Measurements from ENCODE around the gene OBSCN.

Gene OBSCN

DNA sequence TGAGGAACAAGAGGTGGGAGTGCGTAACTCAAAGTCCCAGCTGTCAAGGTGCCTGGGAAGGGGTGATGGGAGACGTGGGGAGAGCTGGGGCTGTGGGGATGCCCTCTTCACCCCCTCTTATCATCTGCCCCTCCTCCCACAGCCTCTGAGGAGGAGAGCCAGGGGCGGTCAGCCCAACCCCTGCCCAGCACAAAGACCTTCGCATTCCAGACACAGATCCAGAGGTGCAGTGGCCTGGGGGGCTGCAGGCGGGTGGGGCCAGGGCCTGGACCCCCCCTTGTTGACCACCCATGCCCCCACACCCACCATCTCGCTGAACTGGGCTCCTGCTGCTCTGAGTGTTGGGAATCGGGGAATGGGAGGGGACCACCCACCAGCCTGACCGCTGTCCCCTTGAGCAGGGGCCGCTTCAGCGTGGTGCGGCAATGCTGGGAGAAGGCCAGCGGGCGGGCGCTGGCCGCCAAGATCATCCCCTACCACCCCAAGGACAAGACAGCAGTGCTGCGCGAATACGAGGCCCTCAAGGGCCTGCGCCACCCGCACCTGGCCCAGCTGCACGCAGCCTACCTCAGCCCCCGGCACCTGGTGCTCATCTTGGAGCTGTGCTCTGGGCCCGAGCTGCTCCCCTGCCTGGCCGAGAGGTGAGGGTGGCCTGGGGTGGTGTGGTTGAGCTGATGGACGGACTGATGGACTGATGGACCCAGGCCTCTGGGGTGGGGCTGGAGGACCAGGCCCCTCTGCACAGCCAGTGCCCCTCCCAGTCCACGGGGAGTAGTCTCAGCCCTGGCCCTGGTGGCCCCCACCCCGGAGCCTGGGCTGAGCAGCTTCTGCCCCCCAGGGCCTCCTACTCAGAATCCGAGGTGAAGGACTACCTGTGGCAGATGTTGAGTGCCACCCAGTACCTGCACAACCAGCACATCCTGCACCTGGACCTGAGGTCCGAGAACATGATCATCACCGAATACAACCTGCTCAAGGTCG is 169.1 kb downstream of the OBSCN start:
- no peak for DNase-seq (ENCODE audit: low read depth in 3 of 3, low spot score in 1 of 3)

GRCh38 chr1:228377664-228378089 is 169.8 kb downstream of the OBSCN start:
- no peak for DNase-seq (ENCODE audit: low read depth in 3 of 3, low spot score in 1 of 3)

GRCh38 chr1:228378090-228378872 is 170.4 kb downstream of the OBSCN start:
- peak in 2 of 3 donors; percentile 13 to 41 for DNase-seq (ENCODE audit: low read depth in 3 of 3, low spot score in 1 of 3)

DNA sequence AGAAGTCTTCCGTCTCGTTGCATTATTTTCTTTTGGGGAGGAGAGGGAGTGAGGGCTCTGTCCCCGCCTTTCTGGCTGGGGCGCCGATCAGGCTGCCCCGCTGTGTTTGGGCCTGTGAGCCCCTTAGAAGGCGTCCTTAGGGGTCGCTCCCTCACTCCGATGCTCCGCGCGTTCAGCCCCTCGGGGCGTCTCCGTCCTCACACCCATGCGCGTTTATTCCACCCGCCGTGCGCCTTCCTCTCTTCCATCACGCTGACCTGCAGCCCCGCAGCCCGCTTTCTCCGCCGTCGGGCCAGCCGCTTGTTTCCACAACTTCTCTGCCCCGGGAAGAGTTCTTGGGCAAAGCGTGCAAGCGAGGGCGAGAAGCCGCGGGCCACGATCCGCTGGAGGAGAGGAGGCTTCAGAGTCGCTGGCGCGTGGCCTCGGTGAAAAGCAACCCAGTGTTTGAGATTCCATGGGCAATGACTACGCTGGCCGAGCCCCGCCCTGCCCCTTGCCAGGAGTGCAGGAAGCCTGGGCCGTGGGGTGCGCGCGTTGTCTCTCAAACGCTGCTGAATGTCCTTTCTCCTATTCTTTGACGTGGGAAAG is 171.1 kb downstream of the OBSCN start:
- no peak for DNase-seq (ENCODE audit: low read depth in 3 of 3, low spot score in 1 of 3)

GRCh38 chr1:228379666-228380065 is 171.8 kb downstream of the OBSCN start:
- DNase-seq (ENCODE audit: low read depth in 3 of 3, low spot score in 1 of 3), result no peak

DNA sequence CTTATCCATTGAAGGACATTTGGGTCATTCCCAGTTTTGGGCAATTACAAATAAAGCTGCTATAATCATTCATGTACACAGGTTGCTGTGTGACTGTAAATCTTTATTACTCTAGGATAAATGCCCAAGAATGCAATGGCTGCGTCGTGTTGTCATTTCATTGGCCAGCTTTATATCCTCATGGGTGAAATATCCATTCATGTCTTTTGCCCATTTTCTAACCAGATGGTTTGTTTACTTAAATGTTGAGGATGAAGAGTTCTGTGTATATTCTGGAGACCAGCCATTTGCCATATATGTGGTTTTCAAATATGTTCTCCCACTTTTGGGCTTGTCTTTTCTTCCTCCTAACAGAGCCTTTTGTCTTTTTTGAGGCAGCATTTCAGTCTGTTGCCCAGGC is 173.5 kb downstream of the OBSCN start:
- DNase-seq (ENCODE audit: low read depth in 3 of 3, low spot score in 1 of 3), result no peak

- DNase-seq (ENCODE audit: low read depth in 3 of 3, low spot score in 1 of 3), result no peak
Measured at GRCh38 chr1:228383773-228384172, 175.9 kb downstream of the OBSCN start.

DNA sequence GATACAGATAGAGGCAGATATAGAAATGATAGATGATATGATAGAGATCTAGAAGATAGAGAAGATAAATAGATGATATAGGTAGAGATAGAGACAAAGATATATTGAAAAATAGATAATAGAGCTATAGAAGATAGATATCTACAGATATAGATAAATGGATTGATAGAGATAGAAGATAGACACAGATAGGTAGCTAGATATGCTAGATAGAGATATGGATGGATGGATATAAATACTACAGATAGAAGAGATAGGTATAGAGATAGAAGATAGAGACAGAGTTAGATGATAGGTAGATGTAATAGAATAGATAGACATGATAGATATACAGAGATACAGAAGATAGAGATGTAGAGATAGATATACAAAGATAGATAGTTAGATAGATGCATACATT is 177.4 kb downstream of the OBSCN start:
- DNase-seq (ENCODE audit: low read depth in 3 of 3, low spot score in 1 of 3), result no peak

GRCh38 chr1:228387321-228387720 is 179.5 kb downstream of the OBSCN start:
- DNase-seq (ENCODE audit: low read depth in 3 of 3, low spot score in 1 of 3), result no peak

DNA sequence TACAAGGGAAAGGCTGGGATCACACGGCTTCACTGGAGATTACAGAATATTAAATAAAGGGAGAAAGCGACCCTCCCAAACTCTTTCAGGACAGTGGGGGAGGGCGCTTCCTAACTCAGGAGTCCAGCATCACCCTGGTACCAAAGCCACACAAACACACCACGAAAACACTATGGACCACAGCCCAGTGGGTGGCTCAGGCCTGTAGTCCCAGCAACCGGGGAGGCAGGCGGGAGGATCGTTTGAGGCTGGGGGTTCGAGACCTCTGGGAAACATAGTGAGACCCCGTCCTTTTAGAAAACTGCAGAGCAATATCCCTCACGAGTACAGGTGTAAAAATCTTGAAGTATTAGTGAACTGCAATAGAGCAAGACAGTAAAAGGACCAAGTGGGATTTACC is 182.8 kb downstream of the OBSCN start:
- no peak for DNase-seq (ENCODE audit: low read depth in 3 of 3, low spot score in 1 of 3)

DNA sequence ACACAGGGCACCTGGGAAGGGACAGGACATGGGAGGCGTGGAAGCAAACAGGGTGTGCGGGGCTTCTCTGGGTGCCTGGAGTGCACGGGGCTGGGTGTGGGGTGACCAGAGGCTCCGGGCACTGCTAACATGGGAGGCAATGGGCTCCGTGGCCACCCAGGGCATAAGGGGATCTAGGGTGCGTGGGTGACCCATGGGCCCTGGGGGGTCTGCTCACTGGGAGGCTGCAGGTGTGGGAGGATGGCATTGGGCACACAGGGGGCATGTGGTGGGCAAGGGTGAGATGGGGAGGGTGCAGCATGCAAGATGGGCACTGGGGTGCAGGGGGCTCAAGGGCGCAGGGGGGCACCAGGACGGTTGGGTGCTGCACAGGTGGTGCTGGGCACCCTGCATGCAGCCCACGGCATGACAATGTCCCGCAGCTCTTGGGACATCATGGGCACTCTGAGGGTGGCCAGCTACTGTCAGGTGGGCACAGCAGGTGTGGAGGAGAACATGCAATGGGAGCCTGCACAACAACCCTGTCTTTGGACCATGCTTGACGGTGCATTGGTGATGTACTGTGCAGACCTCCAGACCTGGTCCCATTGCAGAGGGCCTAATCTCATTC is 183.7 kb downstream of the OBSCN start:
- DNase-seq (ENCODE audit: low read depth in 3 of 3, low spot score in 1 of 3), result no peak

- DNase-seq (ENCODE audit: low read depth in 3 of 3, low spot score in 1 of 3), result no peak
Measured at GRCh38 chr1:228392111-228392936, 184.5 kb downstream of the OBSCN start.

DNA sequence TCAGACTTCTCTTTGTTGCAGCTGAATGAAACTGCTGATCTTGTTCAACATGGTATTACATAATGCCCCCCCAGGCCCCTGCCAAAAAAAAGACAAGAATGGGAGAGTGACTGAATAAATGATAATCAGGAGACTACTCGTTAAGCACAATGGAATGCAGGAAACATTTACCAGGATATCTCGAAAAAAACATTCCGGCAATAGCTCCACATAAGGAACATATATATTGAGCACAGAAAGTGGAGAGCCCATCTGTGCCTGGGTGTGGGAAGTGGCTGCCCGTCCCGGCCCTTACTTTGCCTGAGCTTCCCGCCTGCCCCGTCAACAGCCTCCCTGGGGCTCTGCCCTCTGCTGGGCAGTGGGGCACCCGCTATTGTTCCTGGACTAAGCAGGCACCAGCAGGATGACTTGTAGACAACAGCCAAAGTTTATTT is 185.4 kb downstream of the OBSCN start:
- no peak for DNase-seq (ENCODE audit: low read depth in 3 of 3, low spot score in 1 of 3)

DNA sequence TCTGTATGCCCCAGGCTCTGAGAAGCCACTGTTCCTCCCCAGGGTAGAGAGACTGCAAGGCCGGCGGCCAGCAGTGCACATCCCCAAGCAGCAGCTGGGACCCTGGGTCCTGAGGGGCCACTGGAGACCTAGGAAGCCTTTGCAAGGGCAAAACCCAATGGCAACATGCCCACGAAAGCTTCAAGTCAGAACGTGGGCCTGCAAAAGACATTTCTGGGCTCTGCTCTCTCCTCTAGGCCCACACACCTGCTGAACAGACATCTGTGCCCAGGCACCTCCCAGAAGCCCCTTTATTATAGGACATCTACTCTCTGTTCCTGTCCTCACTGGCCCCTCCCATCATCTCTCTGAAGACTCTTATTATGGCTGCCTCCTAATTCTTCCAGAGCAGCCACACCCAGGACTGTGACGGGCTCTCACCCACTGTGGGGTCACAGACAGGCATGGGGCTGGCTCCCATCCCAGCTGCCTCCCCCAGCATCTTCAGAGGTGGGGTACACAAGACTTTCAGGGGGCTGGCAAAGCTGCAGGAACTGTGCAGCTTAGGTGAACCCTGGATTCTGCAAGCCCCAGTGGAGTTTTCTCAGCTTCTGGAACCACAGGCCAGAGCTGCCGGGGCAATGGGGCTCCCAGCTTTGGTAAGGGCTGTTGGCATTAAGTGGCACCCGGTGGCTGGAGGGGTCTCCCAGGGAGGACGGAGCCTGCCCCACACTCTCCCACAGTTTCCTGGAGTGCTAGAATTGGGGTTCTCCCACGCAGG is 186.1 kb downstream of the OBSCN start:
- no peak for DNase-seq (ENCODE audit: low read depth in 3 of 3, low spot score in 1 of 3)

- DNase-seq (ENCODE audit: low read depth in 3 of 3, low spot score in 1 of 3), result no peak
Measured at GRCh38 chr1:228394571-228395394, 186.9 kb downstream of the OBSCN start.

- DNase-seq (ENCODE audit: low read depth in 3 of 3, low spot score in 1 of 3), result no peak
Measured at GRCh38 chr1:228396770-228397662, 189.2 kb downstream of the OBSCN start.

DNA sequence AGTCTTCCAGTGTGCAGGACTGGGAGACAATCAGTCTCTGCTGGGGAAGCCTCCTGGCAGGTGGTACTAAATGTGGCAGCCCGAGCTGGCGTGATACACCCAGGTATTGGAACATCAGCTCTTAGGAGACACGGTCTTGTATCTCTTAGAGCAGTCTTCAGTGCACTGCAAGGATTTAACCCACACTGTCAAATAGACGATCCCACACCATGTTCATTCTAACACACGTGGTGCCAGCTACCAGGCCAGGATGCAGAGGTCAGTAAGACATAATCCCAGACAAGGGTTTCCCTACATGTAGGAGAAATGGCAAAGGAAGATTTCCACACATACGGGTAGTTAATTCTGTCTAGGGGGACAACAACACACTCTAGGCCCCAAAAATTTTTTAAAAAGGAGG is 190.1 kb downstream of the OBSCN start:
- no peak for DNase-seq (ENCODE audit: low read depth in 3 of 3, low spot score in 1 of 3)

All from stimulated activated CD4-positive, alpha-beta T cell treated with anti-CD3 and anti-CD28 coated beads, TNF-alpha, amount 100 ng/mL, for 1 hour (primary cell).